A549 (cell line): Measurements from ENCODE around the gene C1orf141. TPM values are rescaled to one million over a fixed set of nuclear protein-coding genes. Genes with fewer than 3 reads are reported as not detected.
A peak's percentile ranks its signal among the peaks of the same experiment; 100 is the strongest.

Experiments used
- ATAC-seq, 2 experiments: fragments of 200-7000 bp in 1 of 2; fragments of >200 bp in 1 of 2; cut with Nextera tagmentation in 1 of 2; cut with Tn5 transposase in 1 of 2; 3 replicates each; pipeline versions ENCODE4 v1.8.0 to v1.9.1; 2018 to 2020; ENCODE audit warnings: mild to moderate bottlenecking in 1 of 2, moderate library complexity in 1 of 2
- CTCF ChIA-PET: fragments of 300-600 bp; sonication (Branson Sonifier 250); formaldehyde crosslinking; extraction: SDS; loops from one replicate; lab custom pipeline; 2021; ENCODE audit warnings: antibody characterized with exemption, inconsistent platforms; lab: Yijun Ruan, JAX
- POLR2A ChIA-PET: fragments of 350-600 bp; formaldehyde crosslinking; extraction: SDS; loops from one replicate; lab custom pipeline; 2021; ENCODE audit warnings: antibody characterized with exemption, inconsistent platforms; lab: Yijun Ruan, JAX
- DNase-seq, 2 experiments: peaks; one replicate each; pipeline versions ENCODE4 v3.0.0 to v3.0.0-alpha.2; 2011 to 2016; ENCODE audit warnings: low read depth in 1 of 2, low spot score in 1 of 2
- FAIRE-seq: peaks from 2 replicates; lab custom pipeline; 2011; peaks lifted over from hg19 to GRCh38; lab: Jason Lieb, UNC
- H3K27ac ChIP-seq, 2 experiments: fragments of >200 bp; sonication (Bioruptor Twin); formaldehyde crosslinking; 3 replicates each; pipeline ENCODE4 v1.5.1; 2016 to 2017
- H3K4me1 ChIP-seq: fragments of >200 bp; sonication (Bioruptor Twin); formaldehyde crosslinking; 3 replicates; pipeline ENCODE4 v1.6.1; 2016
- H3K4me2 ChIP-seq: fragments of >200 bp; sonication (Bioruptor Twin); formaldehyde crosslinking; 3 replicates; pipeline ENCODE4 v1.6.1; 2016
- H3K4me3 ChIP-seq: fragments of >200 bp; sonication (Bioruptor Twin); formaldehyde crosslinking; 3 replicates; pipeline ENCODE4 v1.5.1; 2016
- H3K9me3 ChIP-seq: fragments of >200 bp; sonication (Bioruptor Twin); formaldehyde crosslinking; 3 replicates; pipeline ENCODE4 v1.6.1; 2016
- CEBPB ChIP-seq, 2 experiments: fragments of >200 bp in 1 of 2; sonication (Bioruptor Twin) in 1 of 2; formaldehyde crosslinking in 1 of 2; IDR thresholded peaks; 2 replicates each; pipeline ENCODE4 v1.6.1; 2012 to 2016
- CHD4 ChIP-seq: fragments of 200-600 bp; sonication (generic); IDR thresholded peaks from 2 replicates; pipeline ENCODE4 v1.6.1; 2016; ENCODE audit warnings: antibody characterized with exemption, mild to moderate bottlenecking, borderline replicate concordance
- E2F6 ChIP-seq: IDR thresholded peaks from 2 replicates; pipeline ENCODE4 v1.6.1; 2012; ENCODE audit warnings: low read depth, borderline replicate concordance
- EHF ChIP-seq: fragments of 250-450 bp; sonication (Bioruptor Pico); IDR thresholded peaks from 2 replicates; pipeline ENCODE4 v1.5.0; 2020; ENCODE audit warnings: mild to moderate bottlenecking
- EHMT2 ChIP-seq: fragments of 200-600 bp; sonication (generic); IDR thresholded peaks from 2 replicates; pipeline ENCODE4 v1.6.1; 2016; ENCODE audit warnings: antibody characterized with exemption, low read depth, mild to moderate bottlenecking, moderate library complexity
- FOSB ChIP-seq: fragments of 250-450 bp; sonication (Bioruptor Pico); IDR thresholded peaks from 2 replicates; pipeline ENCODE4 v1.5.0; 2020; ENCODE audit warnings: mild to moderate bottlenecking, moderate library complexity
- FOSL2 ChIP-seq, 2 experiments: fragments of 450-650 bp in 1 of 2; fragments of >200 bp in 1 of 2; sonication (Bioruptor Twin) in 1 of 2; formaldehyde crosslinking; IDR thresholded peaks; 2 replicates each; pipeline versions ENCODE4 v1.5.0 to v1.6.1; 2016 to 2020; ENCODE audit warnings: mild to moderate bottlenecking in 1 of 2, moderate library complexity in 1 of 2
- GATA3 ChIP-seq: IDR thresholded peaks from 2 replicates; pipeline ENCODE4 v1.6.1; 2012; ENCODE audit warnings: borderline replicate concordance
- HOXB13 ChIP-seq: fragments of 250-450 bp; sonication (Bioruptor Pico); IDR thresholded peaks from 2 replicates; pipeline ENCODE4 v1.5.0; 2020; ENCODE audit warnings: low read depth, mild to moderate bottlenecking, moderate library complexity
- HOXB5 ChIP-seq: fragments of 250-450 bp; sonication (Bioruptor Pico); IDR thresholded peaks from 2 replicates; pipeline ENCODE4 v1.5.0; 2020; ENCODE audit warnings: mild to moderate bottlenecking, moderate library complexity
- JUNB ChIP-seq: fragments of >200 bp; sonication (Bioruptor Twin); formaldehyde crosslinking; IDR thresholded peaks from 2 replicates; pipeline ENCODE4 v1.6.1; 2016
- MAFK ChIP-seq: fragments of 450-650 bp; IDR thresholded peaks from 2 replicates; pipeline ENCODE4 v1.6.1; 2014; ENCODE audit not compliant: partially characterized antibody
- MAX ChIP-seq: IDR thresholded peaks from 2 replicates; pipeline ENCODE4 v1.6.1; 2012
- MAZ ChIP-seq: fragments of 150-350 bp; IDR thresholded peaks from 2 replicates; pipeline ENCODE4 v1.6.1; 2014; ENCODE audit warnings: antibody characterized with exemption, low read depth, low read length, borderline replicate concordance
- NFE2L2 ChIP-seq: fragments of 150-350 bp; conservative IDR thresholded peaks from 2 replicates; pipeline ENCODE4 v1.6.1; 2014; ENCODE audit warnings: low read length
- POLR2A ChIP-seq: IDR thresholded peaks from 2 replicates; pipeline ENCODE4 v1.6.1; 2012; ENCODE audit warnings: mild to moderate bottlenecking, low read length
- RCOR1 ChIP-seq: fragments of 150-350 bp; IDR thresholded peaks from 2 replicates; pipeline ENCODE4 v1.6.1; 2014; ENCODE audit warnings: antibody characterized with exemption, low read length, low read depth
- RNF2 ChIP-seq: fragments of 200-600 bp; sonication (generic); IDR thresholded peaks from 2 replicates; pipeline ENCODE4 v1.6.1; 2016; ENCODE audit warnings: low read depth, mild to moderate bottlenecking, antibody characterized with exemption, moderate library complexity, borderline replicate concordance
- USF2 ChIP-seq: fragments of 450-650 bp; IDR thresholded peaks from 2 replicates; pipeline ENCODE4 v1.6.1; 2014; ENCODE audit warnings: antibody characterized with exemption
- whole genome bisulfite sequencing: methylation state at CpG from one replicate; pipeline ENCODE4 v1.1.6; 2017; ENCODE audit errors: missing lambda C conversion rate; 5-methylcytosine and 5-hydroxymethylcytosine counted together
- polyA plus RNA-seq, 4 experiments: library from polyadenylated mRNA; depleted of rRNA in 3 of 4; stranded (reverse); fragments of >200 nt; fragmentation: RNase III in 1 of 4; extraction: RNeasy Plus Mini Kit Qiagen cat#74134 plus additional on column Dnase treatment in 1 of 4; gene quantifications; 2 replicates in 3 of 4; 3 replicates in 1 of 4; pipeline ENCODE4 v1.2.3, GENCODE V29; 2011 to 2017
- TF ChIP-seq, protein P1 (sequence below): fragments of >200 bp; sonication (Bioruptor Twin); formaldehyde crosslinking; IDR thresholded peaks from 3 replicates; pipeline ENCODE4 v1.6.1; 2016
- TF ChIP-seq, protein P2 (sequence below): fragments of 250-450 bp; sonication (Bioruptor Pico); IDR thresholded peaks from 2 replicates; pipeline ENCODE4 v1.5.0; 2020; ENCODE audit warnings: low read depth, mild to moderate bottlenecking, moderate library complexity

C1orf141 gene
- polyA plus RNA-seq, 2 of the 4 experiments (the other 2 are of a cell fraction): not detected

DNA sequence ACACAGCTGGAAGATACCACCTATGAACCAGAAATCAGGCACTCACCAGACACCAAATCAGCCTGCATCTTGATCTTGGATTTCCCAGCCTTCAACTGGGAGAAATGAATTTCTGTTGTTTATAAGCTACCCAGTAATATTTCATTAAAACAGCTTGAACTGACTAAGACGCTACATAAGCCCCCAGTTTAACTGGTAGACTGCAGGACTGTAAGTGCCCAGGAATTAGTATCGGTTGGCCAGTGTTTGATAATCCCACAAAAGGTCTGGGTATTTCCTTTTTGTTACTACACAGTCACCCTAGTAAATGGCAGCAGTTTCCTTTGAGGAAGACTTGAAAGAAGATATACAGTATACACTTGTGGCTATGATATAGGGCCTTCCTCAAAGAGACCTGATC is 73.5 kb downstream of the C1orf141 start:
- CTCF ChIA-PET: interaction anchor here (1.9 kb wide), 1 partner anchor 88 kb away, joined by 6 read pairs; no protein-coding TSS in a partner anchor
- no peak for DNase-seq
- Histone ChIP-seq H3K4me2 (peak overlapping the region; percentile 32), H3K9me3 (no peaks in the 10 kb centered on the region), H3K27ac (peak overlapping the region in 1 of 2 experiments; percentile 46; a peak in 2 of 6 replicates), H3K4me3 (no peak overlapping the region), H3K4me1 (peaks cover 19% of the 10 kb centered on the region)
- POLR2A ChIA-PET: no interaction called here
- no peak for FAIRE-seq
- ATAC-seq: no peak
- 91% methylated on average over 2 of the region's 2 CpGs for WGBS
- TF ChIP-seq NFE2L2: no peak

DNA sequence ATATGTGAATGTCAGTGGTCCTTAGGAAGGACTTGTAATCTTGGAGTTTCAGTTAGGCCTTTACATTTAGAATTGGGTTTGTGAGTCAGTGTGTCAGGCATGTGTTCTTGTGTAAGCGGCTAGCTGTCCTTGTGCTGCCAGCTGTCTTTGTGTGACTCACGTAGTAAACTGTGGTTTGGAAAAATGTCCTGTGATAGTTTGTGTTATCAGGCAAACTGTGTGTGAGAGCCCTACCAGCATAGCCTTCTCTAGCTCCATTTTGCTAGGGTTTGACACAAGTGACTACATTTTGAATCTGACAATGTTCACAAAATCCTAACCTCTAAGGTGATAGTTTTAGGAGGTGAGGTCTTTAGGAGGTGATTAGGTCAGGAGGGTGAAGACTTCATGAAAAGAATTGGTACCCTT is 74.0 kb downstream of the C1orf141 start:
- FAIRE-seq (no peak), ATAC-seq (peak; percentile 84 to 94), DNase-seq (peak; percentile 32 to 60)
- ChIA-PET CTCF (interaction anchor here (0.7 to 1.9 kb wide), 2 partner anchors 14 to 88 kb away, joined by 3 to 6 read pairs; no protein-coding TSS in a partner anchor), POLR2A (interaction anchor here (1.1 kb wide), 1 partner anchor 102 kb away, joined by 3 read pairs; no protein-coding TSS in a partner anchor)
- Histone ChIP-seq H3K4me3 (no peak overlapping the region), H3K27ac (peak overlapping the region in 1 of 2 experiments; percentile 46; a peak in 2 of 6 replicates), H3K4me1 (peaks cover 19% of the 10 kb centered on the region), H3K9me3 (no peaks in the 10 kb centered on the region), H3K4me2 (peak overlapping the region; percentile 32)
- TF ChIP-seq, protein P1, sequence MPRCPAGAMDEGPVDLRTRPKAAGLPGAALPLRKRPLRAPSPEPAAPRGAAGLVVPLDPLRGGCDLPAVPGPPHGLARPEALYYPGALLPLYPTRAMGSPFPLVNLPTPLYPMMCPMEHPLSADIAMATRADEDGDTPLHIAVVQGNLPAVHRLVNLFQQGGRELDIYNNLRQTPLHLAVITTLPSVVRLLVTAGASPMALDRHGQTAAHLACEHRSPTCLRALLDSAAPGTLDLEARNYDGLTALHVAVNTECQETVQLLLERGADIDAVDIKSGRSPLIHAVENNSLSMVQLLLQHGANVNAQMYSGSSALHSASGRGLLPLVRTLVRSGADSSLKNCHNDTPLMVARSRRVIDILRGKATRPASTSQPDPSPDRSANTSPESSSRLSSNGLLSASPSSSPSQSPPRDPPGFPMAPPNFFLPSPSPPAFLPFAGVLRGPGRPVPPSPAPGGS: no peak
- TF ChIP-seq, protein P2, sequence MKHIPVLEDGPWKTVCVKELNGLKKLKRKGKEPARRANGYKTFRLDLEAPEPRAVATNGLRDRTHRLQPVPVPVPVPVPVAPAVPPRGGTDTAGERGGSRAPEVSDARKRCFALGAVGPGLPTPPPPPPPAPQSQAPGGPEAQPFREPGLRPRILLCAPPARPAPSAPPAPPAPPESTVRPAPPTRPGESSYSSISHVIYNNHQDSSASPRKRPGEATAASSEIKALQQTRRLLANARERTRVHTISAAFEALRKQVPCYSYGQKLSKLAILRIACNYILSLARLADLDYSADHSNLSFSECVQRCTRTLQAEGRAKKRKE (CRISPR knock-in tag): peak; percentile 52; the same call in 1 of the 2 replicates
- peak in 1 of 2 experiments; percentile 84; a peak in 3 of 4 replicates for TF ChIP-seq CEBPB (IDR thresholded peaks at IDR 0.05)
- TF ChIP-seq HOXB13 (CRISPR knock-in tag): no peak
- no peak for TF ChIP-seq EHMT2
- TF ChIP-seq NFE2L2: no peak
- TF ChIP-seq GATA3: peak; percentile 25; the same call in 1 of the 2 replicates
- no peak for TF ChIP-seq FOSB (CRISPR knock-in tag)
- TF ChIP-seq FOSL2 (IDR thresholded peaks at IDR 0.05): peak; percentile 38; the same call in 1 of the 2 replicates
- peak; percentile 84 for TF ChIP-seq FOSL2 (CRISPR knock-in tag; IDR thresholded peaks at IDR 0.05)
- no peak for TF ChIP-seq CHD4
- TF ChIP-seq MAZ: no peak
- TF ChIP-seq MAX: 0 out of 2 replicates have a peak, but pooled peaks have one; percentile 18
- no peak for TF ChIP-seq MAFK
- TF ChIP-seq JUNB: 0 out of 2 replicates have a peak, but pooled peaks have one; percentile 33
- TF ChIP-seq HOXB5 (CRISPR knock-in tag): no peak
- WGBS: 5% methylated on average over 2 of the region's 2 CpGs

GRCh38 chr1:67059346-67059745 is 75.4 kb downstream of the C1orf141 start:
- 70% methylated on average over 1 of the region's 1 CpG for WGBS
- peaks cover 19% of the 10 kb centered on the region for H3K4me1 ChIP-seq
- ATAC-seq: no peak
- DNase-seq: no peak
- TF ChIP-seq EHF (CRISPR knock-in tag) (no peak), CHD4 (no peak), USF2 (no peak), RCOR1 (no peak), E2F6 (no peak), POLR2A (no peak), RNF2 (no peak)
- TF ChIP-seq, all 56 proteins: peak for 0
- ChIA-PET POLR2A (no interaction called here), CTCF (interaction anchor here (1.0 to 1.5 kb wide), 2 partner anchors 15 to 153 kb away, joined by 3 read pairs; no protein-coding TSS in a partner anchor)
- Histone ChIP-seq H3K27ac (no peak overlapping the region), H3K4me3 (no peak overlapping the region), H3K4me2 (no peak overlapping the region), H3K9me3 (no peaks in the 10 kb centered on the region)
- FAIRE-seq: no peak
